Testis (tissue), 2 donors: ENCODE measurements around the gene STK17B.

Experiments used
- POLR2A ChIP-seq: fragments of 450-650 bp; IDR thresholded peaks from one replicate; pipeline ENCODE4 v1.6.1; 2017; ENCODE audit warnings: antibody characterized with exemption, mild to moderate bottlenecking, moderate library complexity
- TF ChIP-seq, protein P1 (sequence below), 3 experiments: fragments of 450-650 bp in 2 of 3; fragments of 200-600 bp in 1 of 3; sonication (generic) in 1 of 3; IDR thresholded peaks; one replicate each; pipeline ENCODE4 v1.5.1; 2016 to 2019; ENCODE audit warnings: antibody characterized with exemption in 3 of 3, mild to moderate bottlenecking in 2 of 3, moderate library complexity in 1 of 3

DNA sequence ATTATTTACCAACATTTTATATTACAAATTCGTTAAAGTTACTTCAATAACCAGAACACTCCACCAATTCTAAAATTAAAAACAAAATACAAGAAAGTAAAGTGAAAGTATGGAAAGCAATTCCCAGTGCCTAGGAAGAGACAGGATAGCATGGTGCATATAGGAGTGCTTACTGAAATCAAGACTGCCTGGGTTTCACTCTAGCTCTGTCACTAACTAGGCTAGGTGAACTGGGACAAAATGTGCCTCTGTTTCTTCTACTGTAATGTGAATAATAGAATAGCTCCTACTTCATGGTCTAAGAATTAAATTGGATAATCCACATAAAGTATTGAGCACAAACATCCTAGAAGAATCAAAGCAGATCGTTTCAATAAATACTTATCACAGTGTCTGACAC, 22.6 kb downstream of the STK17B start:
- TF ChIP-seq, protein P1, sequence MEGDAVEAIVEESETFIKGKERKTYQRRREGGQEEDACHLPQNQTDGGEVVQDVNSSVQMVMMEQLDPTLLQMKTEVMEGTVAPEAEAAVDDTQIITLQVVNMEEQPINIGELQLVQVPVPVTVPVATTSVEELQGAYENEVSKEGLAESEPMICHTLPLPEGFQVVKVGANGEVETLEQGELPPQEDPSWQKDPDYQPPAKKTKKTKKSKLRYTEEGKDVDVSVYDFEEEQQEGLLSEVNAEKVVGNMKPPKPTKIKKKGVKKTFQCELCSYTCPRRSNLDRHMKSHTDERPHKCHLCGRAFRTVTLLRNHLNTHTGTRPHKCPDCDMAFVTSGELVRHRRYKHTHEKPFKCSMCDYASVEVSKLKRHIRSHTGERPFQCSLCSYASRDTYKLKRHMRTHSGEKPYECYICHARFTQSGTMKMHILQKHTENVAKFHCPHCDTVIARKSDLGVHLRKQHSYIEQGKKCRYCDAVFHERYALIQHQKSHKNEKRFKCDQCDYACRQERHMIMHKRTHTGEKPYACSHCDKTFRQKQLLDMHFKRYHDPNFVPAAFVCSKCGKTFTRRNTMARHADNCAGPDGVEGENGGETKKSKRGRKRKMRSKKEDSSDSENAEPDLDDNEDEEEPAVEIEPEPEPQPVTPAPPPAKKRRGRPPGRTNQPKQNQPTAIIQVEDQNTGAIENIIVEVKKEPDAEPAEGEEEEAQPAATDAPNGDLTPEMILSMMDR (IDR thresholded peaks at IDR 0.05), result no peak
- TF ChIP-seq POLR2A, result no peak
